ENCODE data around the gene CORO2A.

DNA sequence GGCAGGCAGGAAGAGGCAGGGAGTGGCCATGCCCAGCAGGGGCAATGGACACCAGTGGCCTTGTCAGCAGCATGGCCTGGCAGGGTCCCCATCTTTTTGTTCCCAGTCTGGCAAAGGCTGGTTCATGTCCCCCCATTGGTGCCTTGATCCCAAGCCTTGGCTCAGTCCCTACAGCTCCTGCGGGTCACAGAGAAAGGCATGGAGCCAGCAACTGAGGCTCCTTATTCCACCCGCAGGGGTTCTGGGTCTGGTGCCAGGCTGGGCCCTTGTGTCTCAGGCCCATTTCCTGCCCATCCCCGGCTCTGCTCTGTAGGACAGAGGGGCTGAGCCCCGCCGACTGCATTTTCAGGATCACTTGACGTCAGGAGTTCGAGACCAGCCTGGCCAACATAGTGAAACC lies 87.4 kb downstream of the CORO2A start:
- no peak for TF ChIP-seq FOXM1 (IDR thresholded peaks at IDR 0.05; ENCODE audit: low read depth)
- TF ChIP-seq, protein P1, sequence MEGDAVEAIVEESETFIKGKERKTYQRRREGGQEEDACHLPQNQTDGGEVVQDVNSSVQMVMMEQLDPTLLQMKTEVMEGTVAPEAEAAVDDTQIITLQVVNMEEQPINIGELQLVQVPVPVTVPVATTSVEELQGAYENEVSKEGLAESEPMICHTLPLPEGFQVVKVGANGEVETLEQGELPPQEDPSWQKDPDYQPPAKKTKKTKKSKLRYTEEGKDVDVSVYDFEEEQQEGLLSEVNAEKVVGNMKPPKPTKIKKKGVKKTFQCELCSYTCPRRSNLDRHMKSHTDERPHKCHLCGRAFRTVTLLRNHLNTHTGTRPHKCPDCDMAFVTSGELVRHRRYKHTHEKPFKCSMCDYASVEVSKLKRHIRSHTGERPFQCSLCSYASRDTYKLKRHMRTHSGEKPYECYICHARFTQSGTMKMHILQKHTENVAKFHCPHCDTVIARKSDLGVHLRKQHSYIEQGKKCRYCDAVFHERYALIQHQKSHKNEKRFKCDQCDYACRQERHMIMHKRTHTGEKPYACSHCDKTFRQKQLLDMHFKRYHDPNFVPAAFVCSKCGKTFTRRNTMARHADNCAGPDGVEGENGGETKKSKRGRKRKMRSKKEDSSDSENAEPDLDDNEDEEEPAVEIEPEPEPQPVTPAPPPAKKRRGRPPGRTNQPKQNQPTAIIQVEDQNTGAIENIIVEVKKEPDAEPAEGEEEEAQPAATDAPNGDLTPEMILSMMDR (IDR thresholded peaks at IDR 0.05): no peak
- TF ChIP-seq, protein P2, sequence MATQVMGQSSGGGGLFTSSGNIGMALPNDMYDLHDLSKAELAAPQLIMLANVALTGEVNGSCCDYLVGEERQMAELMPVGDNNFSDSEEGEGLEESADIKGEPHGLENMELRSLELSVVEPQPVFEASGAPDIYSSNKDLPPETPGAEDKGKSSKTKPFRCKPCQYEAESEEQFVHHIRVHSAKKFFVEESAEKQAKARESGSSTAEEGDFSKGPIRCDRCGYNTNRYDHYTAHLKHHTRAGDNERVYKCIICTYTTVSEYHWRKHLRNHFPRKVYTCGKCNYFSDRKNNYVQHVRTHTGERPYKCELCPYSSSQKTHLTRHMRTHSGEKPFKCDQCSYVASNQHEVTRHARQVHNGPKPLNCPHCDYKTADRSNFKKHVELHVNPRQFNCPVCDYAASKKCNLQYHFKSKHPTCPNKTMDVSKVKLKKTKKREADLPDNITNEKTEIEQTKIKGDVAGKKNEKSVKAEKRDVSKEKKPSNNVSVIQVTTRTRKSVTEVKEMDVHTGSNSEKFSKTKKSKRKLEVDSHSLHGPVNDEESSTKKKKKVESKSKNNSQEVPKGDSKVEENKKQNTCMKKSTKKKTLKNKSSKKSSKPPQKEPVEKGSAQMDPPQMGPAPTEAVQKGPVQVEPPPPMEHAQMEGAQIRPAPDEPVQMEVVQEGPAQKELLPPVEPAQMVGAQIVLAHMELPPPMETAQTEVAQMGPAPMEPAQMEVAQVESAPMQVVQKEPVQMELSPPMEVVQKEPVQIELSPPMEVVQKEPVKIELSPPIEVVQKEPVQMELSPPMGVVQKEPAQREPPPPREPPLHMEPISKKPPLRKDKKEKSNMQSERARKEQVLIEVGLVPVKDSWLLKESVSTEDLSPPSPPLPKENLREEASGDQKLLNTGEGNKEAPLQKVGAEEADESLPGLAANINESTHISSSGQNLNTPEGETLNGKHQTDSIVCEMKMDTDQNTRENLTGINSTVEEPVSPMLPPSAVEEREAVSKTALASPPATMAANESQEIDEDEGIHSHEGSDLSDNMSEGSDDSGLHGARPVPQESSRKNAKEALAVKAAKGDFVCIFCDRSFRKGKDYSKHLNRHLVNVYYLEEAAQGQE (IDR thresholded peaks at IDR 0.05; ENCODE audit: low read depth, low read length): no peak
- TF ChIP-seq SMC3 (IDR thresholded peaks at IDR 0.05; ENCODE audit: low read depth, low read length): no peak
- no peak for TF ChIP-seq MXI1 (IDR thresholded peaks at IDR 0.05; ENCODE audit: low read depth, low read length)
- no peak for TF ChIP-seq ELF1 (IDR thresholded peaks at IDR 0.05)
- TF ChIP-seq TAF1 (IDR thresholded peaks at IDR 0.05; ENCODE audit: borderline replicate concordance, low read depth, low read length): no peak
- no peak for TF ChIP-seq YY1 (IDR thresholded peaks at IDR 0.05; ENCODE audit: low read depth)
- no peak for TF ChIP-seq GATA2 (CRISPR knock-in tag; IDR thresholded peaks at IDR 0.05)
- TF ChIP-seq, protein P3, sequence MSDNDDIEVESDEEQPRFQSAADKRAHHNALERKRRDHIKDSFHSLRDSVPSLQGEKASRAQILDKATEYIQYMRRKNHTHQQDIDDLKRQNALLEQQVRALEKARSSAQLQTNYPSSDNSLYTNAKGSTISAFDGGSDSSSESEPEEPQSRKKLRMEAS (IDR thresholded peaks at IDR 0.05; ENCODE audit: low read depth): no peak
- TF ChIP-seq NFIC (IDR thresholded peaks at IDR 0.05; ENCODE audit: borderline replicate concordance): no peak
- no peak for TF ChIP-seq SIN3A (IDR thresholded peaks at IDR 0.05; ENCODE audit: borderline replicate concordance, low read depth, low read length)
- no peak for TF ChIP-seq EP300 (IDR thresholded peaks at IDR 0.05; ENCODE audit: borderline replicate concordance in 1 of 2, low read depth in 1 of 2, low read length in 1 of 2)
